ENCODE measurements around the gene FLT3.
A peak's percentile ranks its signal among the peaks of the same experiment; 100 is the strongest.

The FLT3 gene

DNA sequence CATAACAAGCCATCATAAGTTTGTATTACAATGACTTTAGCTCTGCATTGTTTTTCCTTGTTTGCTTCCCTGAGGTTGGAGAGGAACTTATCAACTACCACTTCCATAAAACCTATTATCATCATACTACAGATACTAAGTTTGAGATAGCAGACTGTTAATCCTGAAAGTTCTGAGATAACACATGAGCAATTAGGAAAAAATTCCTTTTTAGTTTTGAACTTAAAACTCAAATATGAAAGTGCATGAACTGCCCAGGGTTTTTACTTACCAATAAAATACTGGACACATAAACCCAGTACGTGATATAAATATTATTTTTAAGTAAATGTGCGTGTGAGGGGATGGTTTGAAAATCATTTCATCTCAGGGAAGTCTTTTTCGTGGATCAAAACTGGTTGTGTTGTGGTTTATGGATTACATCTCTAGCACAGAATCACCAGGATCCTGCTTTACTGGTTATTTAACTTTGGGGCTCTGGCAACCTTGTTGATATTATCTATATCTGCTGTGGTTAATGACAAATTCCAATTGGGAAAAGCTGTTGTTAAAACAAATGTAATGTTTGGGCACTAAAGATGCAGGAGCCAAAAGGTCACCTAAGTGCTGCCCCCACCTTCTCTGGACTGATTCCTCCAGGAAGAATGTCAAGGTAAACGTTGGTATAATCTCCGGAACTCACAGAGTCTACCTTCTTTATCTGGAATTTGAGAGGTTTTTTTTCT is 143.6 kb downstream of the FLT3 start:
- no peak for DNase-seq

DNA sequence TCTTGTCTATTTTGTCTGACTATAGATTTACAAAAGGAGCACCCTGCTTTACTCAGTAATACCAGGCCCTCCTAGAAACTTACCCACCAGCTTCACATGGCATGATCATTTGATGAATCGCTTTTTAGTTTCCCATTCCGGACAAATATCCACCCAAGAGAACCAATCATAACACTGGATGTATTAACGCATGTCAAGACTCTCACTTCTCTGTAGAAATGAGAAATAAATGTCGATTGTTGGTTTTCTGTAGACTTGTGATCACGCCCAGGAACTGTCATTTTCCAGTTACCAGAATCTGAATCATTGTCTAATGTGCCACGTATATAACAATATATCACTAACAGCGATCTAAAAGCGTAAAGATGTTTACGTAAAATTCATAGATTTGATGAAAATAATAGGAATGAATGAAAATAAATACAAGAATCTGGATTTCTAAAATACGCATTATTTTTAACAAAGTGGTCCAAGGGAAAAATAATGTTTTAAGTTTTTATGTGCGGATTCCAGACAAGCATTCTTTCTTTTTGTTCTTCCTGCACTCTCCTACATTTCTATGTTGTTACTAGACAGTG is 145.3 kb downstream of the FLT3 start:
- no peak for DNase-seq

DNA sequence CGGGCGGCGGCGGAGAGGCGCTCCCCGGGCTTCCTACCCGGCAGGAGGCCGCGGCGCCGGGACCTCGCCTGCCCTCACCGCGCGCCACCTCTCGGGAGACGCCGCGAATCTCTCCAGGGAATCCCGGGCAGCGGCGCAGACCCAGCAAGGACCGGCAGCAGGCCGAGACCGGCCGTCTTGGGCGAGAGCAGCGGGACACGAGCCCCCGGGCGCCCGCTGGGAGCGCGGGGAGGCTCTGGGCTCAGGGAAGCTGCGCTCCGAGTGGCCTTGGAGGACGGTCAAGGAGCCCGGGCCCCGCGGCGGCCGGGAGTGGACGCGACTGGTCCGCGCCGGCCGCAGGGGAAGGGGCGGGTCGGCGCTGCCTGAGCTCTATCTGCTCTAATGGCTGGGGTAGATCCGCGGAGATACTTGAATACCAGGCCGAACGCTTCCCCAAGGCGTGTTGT is 145.9 kb downstream of the FLT3 start:
- no peak for DNase-seq

DNA sequence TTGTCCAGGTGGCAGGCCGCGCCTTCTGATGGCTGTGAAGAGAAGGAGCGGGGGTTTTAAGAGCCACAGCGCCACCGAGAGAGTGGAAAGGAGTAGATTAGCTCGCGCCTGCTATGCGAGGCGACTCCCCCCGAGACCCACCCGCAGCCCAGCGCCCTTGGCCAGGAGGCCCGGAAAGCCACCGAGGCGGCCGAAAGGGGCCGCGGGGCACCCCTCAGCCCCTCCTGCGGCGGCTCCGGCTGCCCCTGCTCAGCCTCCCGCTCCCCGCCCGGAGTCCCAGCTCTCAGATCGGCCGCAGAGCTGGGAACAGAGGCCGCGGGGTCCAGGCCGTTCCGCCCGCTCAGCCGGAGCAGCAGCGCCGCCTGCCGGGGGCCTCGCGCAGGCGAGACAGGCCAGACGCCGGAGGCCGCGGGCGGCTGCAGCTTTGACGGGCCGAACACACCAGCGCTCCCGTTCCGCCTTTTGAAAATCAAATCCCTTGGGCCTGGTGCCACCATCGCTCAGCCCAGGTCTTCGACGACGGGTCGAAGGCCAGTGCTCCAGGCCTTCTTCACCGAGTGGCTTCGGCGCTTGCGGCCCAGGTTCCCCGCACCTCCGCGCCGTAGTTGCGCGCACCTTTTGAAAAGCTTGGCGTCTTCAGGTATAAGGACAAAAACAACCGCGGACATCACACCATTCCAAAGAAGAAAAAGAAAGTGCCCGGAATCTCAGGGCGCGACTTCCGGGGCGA is 146.5 kb downstream of the FLT3 start:
- DNase-seq, result peak; percentile 92
